ENCODE data around the gene KL. TPM values are rescaled to one million over a fixed set of nuclear protein-coding genes. Genes with fewer than 3 reads are reported as not detected.

KL gene
- total and polyA plus RNA-seq, 2 of the 8 experiments (the other 6 are each of a cell fraction or from before 2014, with no cell fraction given): 0.02 TPM; not detected in 1

GRCh38 chr13:32976056-32976805, 40.0 kb upstream of the KL start (continued):
- TF ChIP-seq MAX (IDR thresholded peaks at IDR 0.05) (no peak), RAD21 (IDR thresholded peaks at IDR 0.05 in 1 of 2, conservative IDR thresholded peaks at IDR 0.05 in 1 of 2; ENCODE audit: low read depth in 2 of 2, low read length in 2 of 2) (no peak), ZNF274 (IDR thresholded peaks at IDR 0.05; ENCODE audit: borderline replicate concordance, extremely low read depth, low read length) (no peak), CEBPB (IDR thresholded peaks at IDR 0.05; ENCODE audit: low read depth, low read length) (no peak), RNF2 (IDR thresholded peaks at IDR 0.05; ENCODE audit: borderline replicate concordance, low read depth, low read length, missing control alignments, poor library complexity, severe bottlenecking) (no peak), TEAD4 (IDR thresholded peaks at IDR 0.05; ENCODE audit: low read depth, low read length) (no peak), TAF7 (optimal IDR thresholded peaks at IDR 0.05; ENCODE audit: borderline replicate concordance, low read depth, low read length) (no peak), FOSL1 (IDR thresholded peaks at IDR 0.05; ENCODE audit: insufficient read depth, low read depth, low read length) (no peak)
